Neural cell (in vitro differentiated cells): ENCODE measurements around the gene KMT2E. TPM values are rescaled to one million over a fixed set of nuclear protein-coding genes. Genes with fewer than 3 reads are reported as not detected.

Experiments
- H2AFZ ChIP-seq: fragments of 200-600, 300-800 bp; sonication (generic), shearing (Covaris generic); 2 replicates; pipeline ENCODE4 v1.6.0; 2014; ENCODE audit warnings: low read depth, mild to moderate bottlenecking, antibody characterized with exemption, low read length, moderate library complexity
- H3F3A ChIP-seq: fragments of 200-600 bp; shearing (Covaris generic); 2 replicates; pipeline ENCODE4 v1.6.1; 2016; ENCODE audit warnings: mild to moderate bottlenecking, moderate library complexity, mixed read lengths, antibody characterized with exemption, low read length; ENCODE audit not compliant: insufficient read depth, poor library complexity, severe bottlenecking
- H3K27ac ChIP-seq: fragments of 200-600, 300-800 bp; sonication (generic), shearing (Covaris generic); 2 replicates; pipeline ENCODE4 v1.5.1; 2014; ENCODE audit warnings: mild to moderate bottlenecking, low read length, moderate library complexity
- H3K27me3 ChIP-seq: fragments of 300-800, 200-600 bp; sonication (generic), shearing (Covaris generic); 2 replicates; pipeline ENCODE4 v1.6.0; 2014; ENCODE audit warnings: mild to moderate bottlenecking, low read depth, low read length, moderate library complexity; ENCODE audit not compliant: insufficient read depth
- H3K36me3 ChIP-seq: fragments of 300-800, 200-600 bp; sonication (generic), shearing (Covaris generic); 2 replicates; pipeline ENCODE4 v1.5.1; 2014; ENCODE audit warnings: mild to moderate bottlenecking, antibody characterized with exemption, low read length, moderate library complexity; ENCODE audit not compliant: insufficient read depth
- H3K4me2 ChIP-seq: fragments of 300-800, 200-600 bp; sonication (generic), shearing (Covaris generic); 2 replicates; pipeline ENCODE4 v1.6.0; 2014; ENCODE audit warnings: mild to moderate bottlenecking, low read length
- H3K4me3 ChIP-seq: fragments of 300-800, 200-600 bp; sonication (generic), shearing (Covaris generic); 2 replicates; pipeline ENCODE4 v1.5.1; 2014; ENCODE audit warnings: mild to moderate bottlenecking, low read length, moderate library complexity
- H3K79me2 ChIP-seq: fragments of 200-600 bp; shearing (Covaris generic); replicated peaks from 2 replicates; pipeline ENCODE4 v1.6.0; 2014; ENCODE audit warnings: mild to moderate bottlenecking, low read length, moderate library complexity; ENCODE audit not compliant: insufficient read depth
- H3K9ac ChIP-seq: fragments of 300-800, 200-600 bp; sonication (generic), shearing (Covaris generic); 2 replicates; pipeline ENCODE4 v1.6.1; 2016; ENCODE audit warnings: mild to moderate bottlenecking, low read length, mixed read lengths
- H3K9me2 ChIP-seq: fragments of 200-600 bp; shearing (Covaris generic); 2 replicates; pipeline ENCODE4 v1.6.1; 2016; ENCODE audit warnings: mild to moderate bottlenecking, low read length, mixed read lengths; ENCODE audit not compliant: insufficient read depth
- H3K9me3 ChIP-seq: fragments of 200-600, 300-800 bp; sonication (generic), shearing (Covaris generic); 2 replicates; pipeline ENCODE4 v1.6.1; 2016; ENCODE audit warnings: mild to moderate bottlenecking, mixed run types, low read length, moderate library complexity, mixed read lengths
- H4K20me1 ChIP-seq: fragments of 200-600 bp; shearing (Covaris generic); 2 replicates; pipeline ENCODE4 v1.6.1; 2016; ENCODE audit warnings: mild to moderate bottlenecking, mixed run types; ENCODE audit not compliant: insufficient read depth
- EP300 ChIP-seq: fragments of 450-650 bp; conservative IDR thresholded peaks from 2 replicates; pipeline ENCODE4 v1.6.1; 2014; ENCODE audit warnings: antibody characterized with exemption, mild to moderate bottlenecking, moderate library complexity; ENCODE audit not compliant: poor library complexity, severe bottlenecking
- EZH2 ChIP-seq: fragments of 200-600, 300-800 bp; shearing (Covaris generic), sonication (generic); IDR thresholded peaks from 2 replicates; pipeline ENCODE4 v1.6.1; 2014; ENCODE audit warnings: antibody characterized with exemption, low read length, borderline replicate concordance, mild to moderate bottlenecking; ENCODE audit not compliant: insufficient read depth, poor library complexity, severe bottlenecking
- MXI1 ChIP-seq: fragments of 450-650 bp; conservative IDR thresholded peaks from 2 replicates; pipeline ENCODE4 v1.6.1; 2014; ENCODE audit warnings: antibody characterized with exemption, mild to moderate bottlenecking; ENCODE audit not compliant: poor library complexity, severe bottlenecking
- POLR2AphosphoS5 ChIP-seq: IDR thresholded peaks from 2 replicates; pipeline ENCODE4 v1.6.1; 2012
- RAD21 ChIP-seq: fragments of 450-650 bp; conservative IDR thresholded peaks from 2 replicates; pipeline ENCODE4 v1.6.1; 2014; ENCODE audit warnings: antibody characterized with exemption, mild to moderate bottlenecking, moderate library complexity
- SMC3 ChIP-seq: fragments of 450-650 bp; conservative IDR thresholded peaks from 2 replicates; pipeline ENCODE4 v1.6.1; 2014; ENCODE audit warnings: antibody characterized with exemption, mild to moderate bottlenecking, moderate library complexity; ENCODE audit not compliant: poor library complexity
- TAF1 ChIP-seq: IDR thresholded peaks from 2 replicates; pipeline ENCODE4 v1.6.1; 2012; ENCODE audit warnings: low read depth
- polyA plus RNA-seq: library from polyadenylated mRNA; depleted of rRNA; stranded (reverse); fragments of >200 nt; gene quantifications from 2 replicates; pipeline ENCODE4 v1.2.3, GENCODE V29; 2014
- TF ChIP-seq, protein P1 (sequence below): fragments of 450-650 bp; IDR thresholded peaks from 2 replicates; pipeline ENCODE4 v1.5.1; 2014; ENCODE audit warnings: antibody characterized with exemption, mild to moderate bottlenecking, moderate library complexity; ENCODE audit not compliant: poor library complexity, severe bottlenecking
- TF ChIP-seq, protein P2 (sequence below): IDR thresholded peaks from 2 replicates; pipeline ENCODE4 v1.6.1; 2012; ENCODE audit warnings: borderline replicate concordance

The KMT2E gene
- polyA plus RNA-seq, 1 donor from 2014 or later = 78.4 TPM

DNA sequence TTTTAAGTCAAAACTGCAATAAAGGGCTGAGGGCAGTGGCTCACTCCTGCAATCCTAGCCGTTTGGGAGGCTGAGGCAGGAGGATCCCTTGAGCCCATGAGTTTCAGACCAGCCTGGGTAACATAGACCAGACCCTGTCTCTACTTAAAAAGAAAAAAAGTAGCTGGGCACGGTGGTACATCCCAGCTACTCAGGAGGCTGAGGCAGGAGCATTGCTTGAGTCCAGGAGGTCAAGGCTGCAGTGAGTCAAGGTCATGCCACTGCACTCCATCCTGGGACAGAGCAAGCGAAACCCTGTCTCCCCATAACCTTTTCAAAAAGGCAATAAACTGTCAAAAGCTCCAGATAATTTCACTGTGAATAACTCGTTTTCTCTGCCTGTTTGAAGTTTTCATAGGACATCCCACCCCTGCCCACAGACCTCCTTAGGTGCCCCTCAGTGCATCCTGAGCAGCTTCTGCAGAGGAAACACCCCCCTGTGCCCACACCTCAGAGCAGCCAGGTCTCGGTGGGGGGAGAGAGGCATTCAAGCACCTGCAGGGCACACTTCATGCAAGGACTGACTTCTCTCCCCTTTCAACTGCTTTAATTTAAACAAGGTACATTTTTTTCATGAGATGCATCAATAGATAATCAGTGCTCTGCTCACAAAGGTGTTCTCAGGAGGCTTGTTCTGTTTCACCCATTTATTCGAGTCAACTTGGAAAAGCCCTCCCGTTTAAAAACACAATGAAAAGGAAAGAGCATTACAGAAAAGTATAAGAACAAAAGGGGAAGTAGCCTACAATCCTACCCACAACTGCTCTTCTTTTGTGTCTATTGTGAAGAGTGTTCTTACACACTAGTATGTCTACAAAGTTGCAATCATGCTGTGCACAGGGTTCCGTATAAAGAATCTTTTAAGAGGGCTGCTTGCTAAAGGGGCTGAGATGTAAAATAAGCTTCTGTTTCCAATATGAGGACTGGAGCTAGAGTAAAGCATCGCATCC is 104.9 kb downstream of the KMT2E start:
- Histone ChIP-seq H3K9me2 (no peaks in the 10 kb centered on the region), H2AFZ (no peak overlapping the region), H3K4me2 (no peak overlapping the region), H3K9ac (no peak overlapping the region), H3K4me3 (no peak overlapping the region), H3K36me3 (peaks cover 11% of the 10 kb centered on the region), H3K9me3 (no peaks in the 10 kb centered on the region), H3K79me2 (no peaks in the 10 kb centered on the region), H4K20me1 (no peaks in the 10 kb centered on the region), H3K27ac (no peak overlapping the region), H3K27me3 (no peaks in the 10 kb centered on the region), H3F3A (no peaks in the 10 kb centered on the region)
- no peak for TF ChIP-seq SMC3
- TF ChIP-seq, protein P1, sequence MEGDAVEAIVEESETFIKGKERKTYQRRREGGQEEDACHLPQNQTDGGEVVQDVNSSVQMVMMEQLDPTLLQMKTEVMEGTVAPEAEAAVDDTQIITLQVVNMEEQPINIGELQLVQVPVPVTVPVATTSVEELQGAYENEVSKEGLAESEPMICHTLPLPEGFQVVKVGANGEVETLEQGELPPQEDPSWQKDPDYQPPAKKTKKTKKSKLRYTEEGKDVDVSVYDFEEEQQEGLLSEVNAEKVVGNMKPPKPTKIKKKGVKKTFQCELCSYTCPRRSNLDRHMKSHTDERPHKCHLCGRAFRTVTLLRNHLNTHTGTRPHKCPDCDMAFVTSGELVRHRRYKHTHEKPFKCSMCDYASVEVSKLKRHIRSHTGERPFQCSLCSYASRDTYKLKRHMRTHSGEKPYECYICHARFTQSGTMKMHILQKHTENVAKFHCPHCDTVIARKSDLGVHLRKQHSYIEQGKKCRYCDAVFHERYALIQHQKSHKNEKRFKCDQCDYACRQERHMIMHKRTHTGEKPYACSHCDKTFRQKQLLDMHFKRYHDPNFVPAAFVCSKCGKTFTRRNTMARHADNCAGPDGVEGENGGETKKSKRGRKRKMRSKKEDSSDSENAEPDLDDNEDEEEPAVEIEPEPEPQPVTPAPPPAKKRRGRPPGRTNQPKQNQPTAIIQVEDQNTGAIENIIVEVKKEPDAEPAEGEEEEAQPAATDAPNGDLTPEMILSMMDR = no peak
- TF ChIP-seq POLR2AphosphoS5 = no peak
- no peak for TF ChIP-seq MXI1
- TF ChIP-seq TAF1 = no peak
- TF ChIP-seq, protein P2, sequence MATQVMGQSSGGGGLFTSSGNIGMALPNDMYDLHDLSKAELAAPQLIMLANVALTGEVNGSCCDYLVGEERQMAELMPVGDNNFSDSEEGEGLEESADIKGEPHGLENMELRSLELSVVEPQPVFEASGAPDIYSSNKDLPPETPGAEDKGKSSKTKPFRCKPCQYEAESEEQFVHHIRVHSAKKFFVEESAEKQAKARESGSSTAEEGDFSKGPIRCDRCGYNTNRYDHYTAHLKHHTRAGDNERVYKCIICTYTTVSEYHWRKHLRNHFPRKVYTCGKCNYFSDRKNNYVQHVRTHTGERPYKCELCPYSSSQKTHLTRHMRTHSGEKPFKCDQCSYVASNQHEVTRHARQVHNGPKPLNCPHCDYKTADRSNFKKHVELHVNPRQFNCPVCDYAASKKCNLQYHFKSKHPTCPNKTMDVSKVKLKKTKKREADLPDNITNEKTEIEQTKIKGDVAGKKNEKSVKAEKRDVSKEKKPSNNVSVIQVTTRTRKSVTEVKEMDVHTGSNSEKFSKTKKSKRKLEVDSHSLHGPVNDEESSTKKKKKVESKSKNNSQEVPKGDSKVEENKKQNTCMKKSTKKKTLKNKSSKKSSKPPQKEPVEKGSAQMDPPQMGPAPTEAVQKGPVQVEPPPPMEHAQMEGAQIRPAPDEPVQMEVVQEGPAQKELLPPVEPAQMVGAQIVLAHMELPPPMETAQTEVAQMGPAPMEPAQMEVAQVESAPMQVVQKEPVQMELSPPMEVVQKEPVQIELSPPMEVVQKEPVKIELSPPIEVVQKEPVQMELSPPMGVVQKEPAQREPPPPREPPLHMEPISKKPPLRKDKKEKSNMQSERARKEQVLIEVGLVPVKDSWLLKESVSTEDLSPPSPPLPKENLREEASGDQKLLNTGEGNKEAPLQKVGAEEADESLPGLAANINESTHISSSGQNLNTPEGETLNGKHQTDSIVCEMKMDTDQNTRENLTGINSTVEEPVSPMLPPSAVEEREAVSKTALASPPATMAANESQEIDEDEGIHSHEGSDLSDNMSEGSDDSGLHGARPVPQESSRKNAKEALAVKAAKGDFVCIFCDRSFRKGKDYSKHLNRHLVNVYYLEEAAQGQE = no peak
- TF ChIP-seq RAD21 = no peak
- TF ChIP-seq EZH2 = no peak
- no peak for TF ChIP-seq EP300

DNA sequence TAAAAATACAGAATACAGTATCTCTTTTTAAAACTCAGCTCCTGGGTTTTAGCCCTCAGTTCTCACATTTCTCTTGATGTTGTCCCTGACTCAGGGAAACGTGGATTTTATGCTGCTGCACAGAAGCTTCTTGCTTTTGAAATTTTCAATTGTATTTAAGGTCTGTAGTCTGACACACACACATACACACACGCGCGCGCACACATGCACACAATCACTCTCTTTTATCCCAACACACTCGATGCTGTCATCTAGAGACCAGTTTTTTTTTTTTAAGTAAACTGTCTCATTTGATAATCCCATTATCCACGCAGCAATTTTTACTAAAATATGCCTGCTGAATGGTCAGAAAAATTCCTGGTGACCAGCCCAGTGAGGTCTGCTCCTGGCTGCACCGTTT is 108.6 kb downstream of the KMT2E start:
- Histone ChIP-seq H3K9me3 (no peaks in the 10 kb centered on the region), H4K20me1 (no peaks in the 10 kb centered on the region), H3K79me2 (no peaks in the 10 kb centered on the region), H2AFZ (no peak overlapping the region), H3K27ac (no peak overlapping the region), H3F3A (no peaks in the 10 kb centered on the region), H3K9ac (no peak overlapping the region), H3K9me2 (no peaks in the 10 kb centered on the region), H3K36me3 (no peaks in the 10 kb centered on the region), H3K4me2 (no peak overlapping the region), H3K27me3 (no peaks in the 10 kb centered on the region), H3K4me3 (no peak overlapping the region)
- TF ChIP-seq SMC3 = no peak
- TF ChIP-seq POLR2AphosphoS5 = no peak
- no peak for TF ChIP-seq EZH2
- TF ChIP-seq MXI1 = no peak
- TF ChIP-seq TAF1 = no peak
- TF ChIP-seq EP300 = no peak
- TF ChIP-seq RAD21 = no peak
- TF ChIP-seq, protein P1 = no peak
- TF ChIP-seq, protein P2 = no peak
